Measurements from ENCODE around the gene SNED1. TPM values are rescaled to one million over a fixed set of nuclear protein-coding genes. Genes with fewer than 3 reads are reported as not detected.

SNED1 gene
- polyA plus RNA-seq, 1 donor (not counting 4 experiments of a cell fraction or from before 2014, with no cell fraction given), result 0.12 TPM

- Histone ChIP-seq H3K79me2 (ENCODE audit: control insufficient read depth, insufficient read depth, low read length) (no peaks in the 10 kb centered on the region), H2AFZ (ENCODE audit: control insufficient read depth, low read length) (no peak overlapping the region), H4K20me1 (ENCODE audit: control insufficient read depth, extremely low read depth, insufficient read depth, low read length) (no peaks in the 10 kb centered on the region), H3K9me3 (ENCODE audit: control insufficient read depth, low read depth, low read length) (no peaks in the 10 kb centered on the region), H3K4me1 (ENCODE audit: control insufficient read depth, extremely low read depth, insufficient read depth, low read length) (no peaks in the 10 kb centered on the region), H3K27ac (ENCODE audit: control insufficient read depth, insufficient read depth, low read length) (no peak overlapping the region), H3K4me2 (ENCODE audit: control insufficient read depth, extremely low read depth, insufficient read depth, low read depth, low read length) (no peak overlapping the region), H3K36me3 (ENCODE audit: control insufficient read depth in 2 of 2, extremely low read depth in 1 of 2, insufficient read depth in 2 of 2, low read length in 2 of 2) (no peaks in the 10 kb centered on the region), H3K9ac (ENCODE audit: control insufficient read depth, extremely low read depth, insufficient read depth, low read length) (no peak overlapping the region), H3K4me3 (ENCODE audit: control insufficient read depth in 2 of 3, extremely low read depth in 1 of 3, insufficient read depth in 2 of 3, low read depth in 1 of 3, low read length in 3 of 3) (no peak overlapping the region), H3K27me3 (ENCODE audit: control insufficient read depth, extremely low read depth, insufficient read depth, low read length) (peaks cover 22% of the 10 kb centered on the region), H3K9me1 (ENCODE audit: control insufficient read depth, extremely low read depth, insufficient read depth, low read length) (no peaks in the 10 kb centered on the region)
- TF ChIP-seq, protein P1, sequence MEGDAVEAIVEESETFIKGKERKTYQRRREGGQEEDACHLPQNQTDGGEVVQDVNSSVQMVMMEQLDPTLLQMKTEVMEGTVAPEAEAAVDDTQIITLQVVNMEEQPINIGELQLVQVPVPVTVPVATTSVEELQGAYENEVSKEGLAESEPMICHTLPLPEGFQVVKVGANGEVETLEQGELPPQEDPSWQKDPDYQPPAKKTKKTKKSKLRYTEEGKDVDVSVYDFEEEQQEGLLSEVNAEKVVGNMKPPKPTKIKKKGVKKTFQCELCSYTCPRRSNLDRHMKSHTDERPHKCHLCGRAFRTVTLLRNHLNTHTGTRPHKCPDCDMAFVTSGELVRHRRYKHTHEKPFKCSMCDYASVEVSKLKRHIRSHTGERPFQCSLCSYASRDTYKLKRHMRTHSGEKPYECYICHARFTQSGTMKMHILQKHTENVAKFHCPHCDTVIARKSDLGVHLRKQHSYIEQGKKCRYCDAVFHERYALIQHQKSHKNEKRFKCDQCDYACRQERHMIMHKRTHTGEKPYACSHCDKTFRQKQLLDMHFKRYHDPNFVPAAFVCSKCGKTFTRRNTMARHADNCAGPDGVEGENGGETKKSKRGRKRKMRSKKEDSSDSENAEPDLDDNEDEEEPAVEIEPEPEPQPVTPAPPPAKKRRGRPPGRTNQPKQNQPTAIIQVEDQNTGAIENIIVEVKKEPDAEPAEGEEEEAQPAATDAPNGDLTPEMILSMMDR (optimal IDR thresholded peaks at IDR 0.05 in 1 of 3, IDR thresholded peaks at IDR 0.05 in 1 of 3, conservative IDR thresholded peaks at IDR 0.05 in 1 of 3; ENCODE audit: extremely low read depth in 1 of 3, insufficient read depth in 2 of 3, low read length in 3 of 3), result no peak
- no peak for TF ChIP-seq EZH2 (IDR thresholded peaks at IDR 0.05; ENCODE audit: low read length)
- dilution Hi-C loops (cut with MboI; ENCODE audit: extremely low pct_ligation_motif_present, low sequenced_read_pairs), result no loop called here
- FAIRE-seq (no peak), DNase-seq (ENCODE audit: low read depth, low spot score) (no peak)
Measured at GRCh38 chr2:240982821-240983281, 15.6 kb upstream of the SNED1 start.

DNA sequence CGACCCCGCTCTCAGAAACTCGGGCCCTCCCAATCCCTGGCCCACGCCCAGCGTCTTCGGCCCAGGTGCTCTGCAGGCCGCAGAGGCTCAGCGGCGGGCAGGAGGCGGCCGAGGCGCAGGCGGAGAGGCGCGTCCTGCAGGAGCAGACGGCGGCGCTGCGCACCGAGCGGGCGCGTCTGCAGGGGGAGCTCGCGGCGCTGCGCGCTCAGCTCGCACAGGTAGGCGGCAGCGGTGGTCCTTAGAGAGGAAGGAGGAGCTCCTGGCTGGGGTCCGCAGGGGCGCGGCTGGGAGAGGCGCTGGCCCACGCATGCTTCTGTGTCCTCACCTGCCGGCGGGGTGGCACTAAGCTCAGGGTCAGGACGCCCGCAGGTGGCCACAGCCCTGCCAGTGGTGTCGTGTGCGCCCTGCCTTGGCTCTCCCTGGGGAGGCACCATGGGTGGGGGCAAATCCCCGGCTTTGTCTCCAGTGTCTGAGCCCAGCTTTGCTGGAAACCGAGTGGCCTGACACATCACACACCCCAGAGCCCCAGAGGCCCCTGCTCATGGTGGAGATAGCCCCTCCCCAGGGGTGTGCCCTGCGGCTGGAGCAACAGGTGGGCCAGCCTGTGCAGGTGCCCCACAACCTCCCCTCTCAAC lies 14.9 kb upstream of the SNED1 start:
- H3K9ac ChIP-seq (ENCODE audit: control insufficient read depth, extremely low read depth, insufficient read depth, low read length), result no peak overlapping the region
- H3K4me2 ChIP-seq (ENCODE audit: control insufficient read depth, extremely low read depth, insufficient read depth, low read depth, low read length), result no peak overlapping the region
- peaks cover 3% of the 10 kb centered on the region for H3K9me3 ChIP-seq (ENCODE audit: control insufficient read depth, low read depth, low read length)
- H3K4me3 ChIP-seq (ENCODE audit: control insufficient read depth in 2 of 3, extremely low read depth in 1 of 3, insufficient read depth in 2 of 3, low read depth in 1 of 3, low read length in 3 of 3), result no peak overlapping the region
- no peaks in the 10 kb centered on the region for H3K36me3 ChIP-seq (ENCODE audit: control insufficient read depth in 2 of 2, extremely low read depth in 1 of 2, insufficient read depth in 2 of 2, low read length in 2 of 2)
- dilution Hi-C loops (cut with MboI; ENCODE audit: extremely low pct_ligation_motif_present, low sequenced_read_pairs), result no loop called here
- H3K27ac ChIP-seq (ENCODE audit: control insufficient read depth, insufficient read depth, low read length), result no peak overlapping the region
- no peaks in the 10 kb centered on the region for H4K20me1 ChIP-seq (ENCODE audit: control insufficient read depth, extremely low read depth, insufficient read depth, low read length)
- FAIRE-seq (no peak), DNase-seq (ENCODE audit: low read depth, low spot score) (no peak)
- peaks cover 22% of the 10 kb centered on the region for H3K27me3 ChIP-seq (ENCODE audit: control insufficient read depth, extremely low read depth, insufficient read depth, low read length)
- H2AFZ ChIP-seq (ENCODE audit: control insufficient read depth, low read length), result no peak overlapping the region
- TF ChIP-seq, protein P1 (optimal IDR thresholded peaks at IDR 0.05 in 1 of 3, IDR thresholded peaks at IDR 0.05 in 1 of 3, conservative IDR thresholded peaks at IDR 0.05 in 1 of 3; ENCODE audit: extremely low read depth in 1 of 3, insufficient read depth in 2 of 3, low read length in 3 of 3), result peak; percentile 29 to 78 (median 57)
- no peak for TF ChIP-seq EZH2 (IDR thresholded peaks at IDR 0.05; ENCODE audit: low read length)
- H3K4me1 ChIP-seq (ENCODE audit: control insufficient read depth, extremely low read depth, insufficient read depth, low read length), result no peaks in the 10 kb centered on the region
- H3K79me2 ChIP-seq (ENCODE audit: control insufficient read depth, insufficient read depth, low read length), result no peaks in the 10 kb centered on the region
- H3K9me1 ChIP-seq (ENCODE audit: control insufficient read depth, extremely low read depth, insufficient read depth, low read length), result no peaks in the 10 kb centered on the region
